OCI-LY7 (cell line): ENCODE data around the gene COPS6.

ENCODE experiments used
- CTCF ChIP-seq: fragments of 200-600 bp; sonication (generic); conservative IDR thresholded peaks from 2 replicates; pipeline ENCODE4 v1.5.1; 2014; ENCODE audit warnings: mild to moderate bottlenecking, antibody characterized with exemption, low read length, moderate library complexity, mixed read lengths
- EZH2phosphoT487 ChIP-seq: fragments of 200-600 bp; sonication (generic); IDR thresholded peaks from 2 replicates; pipeline ENCODE4 v1.6.1; 2018; ENCODE audit warnings: low read depth, borderline replicate concordance, mild to moderate bottlenecking, mixed run types, antibody characterized with exemption, low read length, moderate library complexity, mixed read lengths

DNA sequence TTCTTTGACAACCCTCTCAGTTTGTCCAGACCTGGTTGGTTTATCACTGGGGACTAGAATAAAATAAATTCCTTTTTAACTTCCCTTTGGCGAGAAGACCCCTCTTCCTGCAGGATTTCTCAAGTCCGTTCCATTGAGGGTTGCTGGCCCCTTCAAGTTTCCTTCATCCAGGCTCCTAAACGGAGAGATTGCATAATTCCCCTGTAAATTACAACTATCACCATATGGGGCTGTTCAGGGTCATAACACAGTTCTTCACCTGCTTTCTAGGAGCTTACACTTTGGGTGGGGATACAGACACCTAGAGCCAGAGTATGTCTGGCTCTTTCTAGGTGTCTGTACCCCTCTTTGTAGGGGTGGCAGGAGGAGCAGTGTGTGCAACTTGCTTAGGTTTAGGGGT, 3.3 kb upstream of the COPS6 start:
- TF ChIP-seq CTCF (no peak), EZH2phosphoT487 (no peak)
